ENCODE measurements around the gene TUBGCP3.
A peak's percentile ranks its signal among the peaks of the same experiment; 100 is the strongest.

TUBGCP3 gene

DNA sequence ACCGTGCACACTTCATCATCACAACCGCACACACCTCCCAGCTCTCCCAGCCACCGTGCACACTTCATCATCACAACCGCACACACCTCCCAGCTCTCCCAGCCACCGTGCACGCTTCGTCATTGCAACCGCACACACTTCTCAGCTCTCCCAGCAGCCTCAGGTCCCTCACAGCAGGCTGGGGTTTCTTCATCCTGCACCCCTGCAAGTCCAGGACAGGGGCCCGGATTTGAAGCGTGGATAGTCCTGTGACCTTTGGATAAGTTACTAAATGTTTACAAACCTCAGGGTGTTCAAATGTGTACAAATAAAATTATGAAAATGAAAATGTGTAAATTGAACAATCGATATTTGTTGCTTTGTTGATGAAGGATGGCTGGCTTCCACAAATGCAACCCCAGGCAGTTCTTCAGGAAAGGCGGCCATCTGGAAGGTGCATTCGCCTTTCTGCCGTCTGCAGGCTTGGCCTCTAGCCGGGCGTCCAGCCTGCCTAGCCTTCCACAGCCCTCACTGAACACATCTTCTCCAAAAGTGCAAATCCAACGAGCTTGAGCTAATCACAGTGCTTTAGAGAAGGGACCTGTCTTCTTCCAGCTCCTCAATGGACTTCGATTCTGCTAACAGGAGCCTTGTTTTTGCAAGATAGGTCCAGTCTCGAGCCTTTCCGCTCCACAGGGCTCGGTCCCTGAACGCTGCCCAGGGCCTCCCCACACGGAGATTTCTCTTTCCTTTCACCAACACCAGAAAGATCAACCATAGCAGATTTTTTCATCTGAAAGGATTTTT, 137.6 kb downstream of the TUBGCP3 start:
- DNase-seq: no peak

DNA sequence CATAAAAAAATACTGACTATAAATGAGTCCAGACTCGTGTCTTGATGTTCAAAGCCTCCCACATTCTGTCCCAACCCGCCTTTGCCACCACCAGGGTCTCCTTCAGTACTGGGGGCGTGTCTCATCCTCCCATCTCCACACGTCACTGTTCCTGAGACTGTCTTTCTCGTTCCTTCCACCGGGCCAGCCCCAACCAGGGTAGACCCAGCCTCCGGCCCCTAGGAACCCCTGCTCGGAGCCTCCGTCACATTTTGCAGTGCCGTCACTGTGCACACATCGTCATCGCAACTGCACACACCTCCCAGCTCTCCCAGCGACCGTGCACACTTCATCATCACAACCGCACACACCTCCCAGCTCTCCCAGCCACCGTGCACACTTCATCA, 138.4 kb downstream of the TUBGCP3 start:
- DNase-seq: no peak

DNA sequence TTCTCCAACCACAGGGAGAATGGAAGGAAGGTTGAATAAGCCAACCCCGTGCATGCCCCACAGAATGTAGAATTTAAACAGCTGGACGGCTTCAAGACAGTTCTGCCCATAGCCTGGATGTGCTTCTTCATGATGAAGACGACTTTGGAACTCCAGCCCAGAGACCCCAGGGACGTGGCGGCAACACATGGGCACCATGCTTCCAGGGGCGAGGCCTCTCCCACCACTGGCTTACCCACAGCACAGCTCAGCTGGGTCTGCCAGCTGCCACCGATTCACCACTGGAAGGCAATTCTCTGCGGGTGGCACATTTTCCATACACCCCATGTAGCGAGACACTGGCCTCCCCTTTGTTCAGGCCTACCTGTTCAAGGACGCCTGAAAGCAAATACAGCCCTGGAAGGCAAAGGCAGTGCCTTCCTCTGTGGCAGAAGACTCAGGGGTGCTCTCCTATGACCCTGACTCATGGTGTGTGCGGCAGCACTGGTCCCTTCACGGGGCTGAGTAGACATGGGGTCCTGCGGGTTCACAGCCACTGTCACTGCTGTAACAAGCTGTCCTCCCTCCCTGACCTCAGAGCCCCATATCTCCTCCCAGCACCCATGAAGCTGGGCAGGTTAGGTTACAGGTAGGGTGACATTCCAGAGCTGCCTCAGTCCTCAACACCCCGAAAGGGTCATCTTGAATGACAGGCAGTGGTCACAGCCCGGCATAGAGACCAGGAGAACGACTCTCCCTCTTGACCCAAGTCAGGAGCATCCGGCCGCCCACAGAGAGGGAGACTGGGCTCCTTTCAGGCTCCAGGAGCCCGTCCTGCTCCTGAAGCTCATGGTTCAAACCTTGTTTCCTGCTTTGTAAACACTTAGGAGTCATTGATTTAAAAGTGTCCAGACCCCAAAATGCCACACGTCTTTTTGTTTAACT, 139.1 kb downstream of the TUBGCP3 start:
- no peak for DNase-seq

DNA sequence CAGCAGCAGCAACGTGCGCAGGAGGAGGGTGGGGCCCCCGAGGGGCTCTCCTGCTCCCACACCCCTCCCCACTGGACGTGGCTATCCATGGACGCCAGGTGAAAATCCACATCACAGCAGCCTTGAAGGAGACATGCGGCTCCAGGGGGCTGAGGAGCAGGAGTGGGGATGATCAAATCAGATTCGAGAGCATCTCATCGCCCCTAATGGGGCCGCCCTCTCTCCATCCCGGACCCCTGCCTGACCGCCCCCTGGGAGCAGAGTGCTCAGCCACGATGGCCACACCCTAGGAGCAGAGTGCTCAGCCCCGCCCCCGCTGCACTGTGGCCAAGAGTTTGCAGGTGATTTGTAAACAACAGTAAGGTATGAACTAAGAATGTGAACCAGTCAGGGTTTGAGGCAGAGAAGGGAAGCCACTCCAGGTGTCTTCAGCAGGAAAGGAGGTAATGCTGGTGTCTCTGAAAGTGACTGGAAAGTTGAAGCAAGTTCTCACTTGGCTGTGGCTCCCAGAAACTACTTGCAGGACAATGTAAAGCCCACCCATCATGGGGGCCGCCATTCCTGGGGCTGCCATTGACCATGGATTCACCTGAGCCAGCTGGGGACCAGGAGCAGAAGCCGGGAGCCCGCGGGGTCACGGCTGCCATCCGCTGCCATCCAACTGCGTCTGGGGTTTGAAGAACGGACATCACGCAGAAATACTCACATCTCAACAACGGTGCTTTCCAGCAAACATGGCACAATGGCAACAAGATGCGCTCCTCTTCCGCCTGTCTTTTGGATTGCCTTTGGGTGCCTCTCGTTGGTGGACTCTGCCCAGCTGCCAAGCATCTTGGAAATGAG, 140.0 kb downstream of the TUBGCP3 start:
- DNase-seq: no peak

DNA sequence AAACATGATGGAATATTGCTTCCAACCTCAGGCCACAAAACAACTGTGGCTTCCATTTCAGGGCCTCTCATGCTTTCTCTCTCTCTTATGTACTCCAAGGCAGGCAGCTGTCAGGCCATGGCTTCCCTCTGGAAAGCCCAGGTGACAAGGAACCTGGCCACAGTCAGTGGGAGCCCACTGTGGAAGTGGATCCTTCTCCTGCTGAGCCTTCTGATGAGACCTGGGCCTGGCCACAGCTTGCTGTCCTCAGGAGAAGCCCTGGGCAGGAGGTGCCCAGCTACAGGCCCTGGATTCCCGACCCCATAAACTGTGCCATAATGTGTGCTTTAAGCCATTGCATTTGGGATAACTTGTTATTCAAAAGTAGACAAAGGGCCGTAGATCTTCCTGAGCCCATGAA, 140.6 kb downstream of the TUBGCP3 start:
- DNase-seq: no peak

DNA sequence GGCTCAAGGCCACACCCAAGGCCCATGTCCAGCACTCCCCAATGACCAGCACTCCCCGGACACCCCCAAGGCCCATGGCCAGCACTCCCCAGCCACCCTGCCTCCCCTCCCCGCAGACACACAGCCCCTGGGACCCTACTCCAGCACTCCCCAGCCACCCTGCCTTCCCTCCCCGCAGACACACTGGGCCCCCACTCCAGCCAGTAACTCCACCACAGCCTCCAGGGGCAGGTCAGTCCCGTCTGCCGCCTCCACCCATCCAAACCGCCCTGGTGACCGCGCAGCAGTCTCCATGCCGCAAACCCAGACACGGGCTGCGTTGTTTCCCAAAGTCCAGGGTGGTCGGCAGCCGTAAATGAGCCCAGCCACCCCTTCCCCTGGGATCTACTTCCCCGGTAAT, 141.1 kb downstream of the TUBGCP3 start:
- no peak for DNase-seq

DNA sequence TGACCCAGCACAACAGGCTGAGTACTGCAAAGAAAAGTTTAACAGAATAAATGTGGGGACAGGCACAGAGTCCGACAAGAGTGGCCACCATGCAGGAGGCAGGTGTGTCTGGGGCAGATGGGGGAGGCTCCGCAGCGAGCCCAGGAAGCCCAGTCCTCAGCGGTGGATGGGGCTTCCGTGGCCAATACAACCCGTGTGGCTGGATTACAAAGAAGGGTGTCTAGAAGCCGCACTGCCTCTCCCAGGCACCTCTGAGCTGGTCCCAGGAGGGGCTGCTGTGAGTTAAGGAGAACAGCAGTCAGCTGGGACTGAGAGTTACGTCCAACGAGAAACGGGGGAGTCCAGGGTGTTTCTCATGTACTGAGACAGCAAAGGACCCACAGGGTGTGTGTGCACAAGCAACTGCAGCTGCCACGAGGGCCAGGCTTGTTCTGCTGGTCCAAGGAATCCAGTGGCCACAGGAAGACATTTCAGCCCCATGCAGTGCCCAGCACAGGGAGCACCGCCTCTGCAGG, 141.5 kb downstream of the TUBGCP3 start:
- no peak for DNase-seq

DNA sequence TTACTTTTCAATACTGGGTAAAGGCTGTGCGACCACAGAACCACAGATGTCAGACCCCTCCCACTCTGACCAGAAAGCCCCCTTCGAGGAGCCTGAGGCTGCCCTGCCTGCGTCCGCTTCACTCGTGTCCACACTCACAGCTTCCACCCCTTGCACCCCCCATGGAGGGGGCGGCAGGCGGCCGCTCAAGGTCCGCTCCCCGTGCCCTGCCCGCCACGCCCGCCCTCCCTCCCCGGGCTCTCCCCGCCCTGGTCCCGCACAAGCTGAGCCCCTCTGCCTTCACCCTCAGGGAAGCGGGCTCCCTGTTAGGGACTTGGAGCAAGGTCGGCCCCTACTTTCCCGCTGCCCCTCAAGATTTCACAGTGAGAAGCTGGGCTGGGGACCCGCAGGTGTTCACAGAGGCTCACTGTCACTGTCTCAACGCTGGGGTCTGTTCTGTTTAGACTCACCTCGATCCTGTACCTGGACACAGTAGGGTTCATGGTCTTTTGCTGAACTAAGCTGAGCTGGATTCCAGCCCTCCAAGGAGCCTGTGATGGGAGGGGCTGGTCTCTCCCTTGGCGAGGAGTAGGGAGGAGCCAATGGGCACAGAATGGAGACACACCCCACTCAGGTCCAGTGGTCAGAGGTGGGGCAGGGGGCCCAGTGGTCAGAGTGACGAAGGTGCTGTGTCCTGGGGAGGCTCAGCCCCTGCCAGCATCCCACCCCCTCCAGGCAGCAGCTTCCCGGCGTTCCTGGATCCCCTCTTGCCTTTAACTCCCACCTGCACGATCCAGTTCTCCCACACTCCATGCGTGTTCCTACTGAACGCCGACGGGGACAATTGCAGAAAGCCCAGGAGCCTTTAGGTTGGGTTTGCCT, 142.3 kb downstream of the TUBGCP3 start:
- no peak for DNase-seq

DNA sequence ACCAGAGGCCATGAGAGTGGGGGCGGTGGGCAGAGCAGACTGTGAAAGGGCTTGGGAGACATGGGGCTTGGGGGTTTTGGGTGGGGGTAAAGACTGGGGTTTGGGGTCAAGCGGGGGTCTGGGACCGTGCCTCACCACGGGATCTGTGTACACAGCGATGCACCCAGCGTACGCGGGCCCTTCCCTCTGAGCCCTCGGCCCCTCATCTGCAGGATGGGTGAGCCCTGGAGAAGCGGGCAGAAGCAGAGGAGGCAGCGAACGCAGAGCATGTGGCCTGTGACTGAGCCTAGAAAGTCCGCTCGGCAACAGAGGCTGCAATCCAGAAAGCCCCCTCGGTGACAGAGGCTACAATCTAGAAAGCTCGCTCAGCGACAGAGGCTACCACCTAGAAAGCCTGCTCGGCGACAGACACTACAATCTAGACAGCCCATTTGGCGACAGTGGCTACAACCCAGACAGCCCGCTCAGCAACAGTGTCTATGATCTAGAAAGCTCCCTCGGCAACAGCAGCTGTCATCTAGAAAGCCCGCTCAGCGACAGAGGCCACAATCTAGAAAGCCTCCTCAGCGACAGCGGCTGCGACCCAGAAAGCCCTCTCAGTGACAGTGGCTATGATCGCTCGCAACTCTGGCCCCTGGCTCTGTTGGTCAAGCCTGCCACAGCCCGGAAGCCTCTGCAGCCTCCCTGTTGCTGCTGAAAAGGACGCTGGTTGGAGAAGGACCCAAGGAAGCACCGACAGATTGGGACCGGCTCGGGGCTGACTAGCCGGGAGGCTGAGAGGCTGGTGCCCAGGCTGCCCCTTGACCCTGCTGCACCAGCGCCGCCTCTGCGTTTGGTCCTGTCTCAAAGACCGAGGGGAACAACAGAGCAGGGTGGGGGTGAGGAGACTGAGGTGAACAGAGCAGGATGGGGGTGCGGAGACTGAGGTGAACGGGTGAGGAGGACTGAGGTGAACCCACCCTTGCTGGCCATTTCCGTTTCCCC, 143.2 kb downstream of the TUBGCP3 start:
- no peak for DNase-seq

DNA sequence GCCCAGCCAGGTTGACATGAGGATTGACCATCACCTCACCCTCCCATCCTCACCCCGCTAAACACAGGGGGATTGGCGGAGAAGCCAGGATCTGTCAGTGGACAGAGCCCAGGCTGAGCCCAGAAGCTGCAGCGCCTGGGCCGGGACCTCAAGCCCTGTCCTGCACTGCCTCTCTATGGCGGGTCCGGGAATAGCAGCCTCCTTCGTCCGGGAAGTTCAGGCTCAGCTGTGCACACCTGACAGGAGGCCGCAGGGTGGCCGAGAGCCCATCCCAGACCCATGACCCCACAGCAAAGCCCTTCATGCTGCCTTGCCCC, 144.0 kb downstream of the TUBGCP3 start:
- DNase-seq: peak; percentile 25

DNA sequence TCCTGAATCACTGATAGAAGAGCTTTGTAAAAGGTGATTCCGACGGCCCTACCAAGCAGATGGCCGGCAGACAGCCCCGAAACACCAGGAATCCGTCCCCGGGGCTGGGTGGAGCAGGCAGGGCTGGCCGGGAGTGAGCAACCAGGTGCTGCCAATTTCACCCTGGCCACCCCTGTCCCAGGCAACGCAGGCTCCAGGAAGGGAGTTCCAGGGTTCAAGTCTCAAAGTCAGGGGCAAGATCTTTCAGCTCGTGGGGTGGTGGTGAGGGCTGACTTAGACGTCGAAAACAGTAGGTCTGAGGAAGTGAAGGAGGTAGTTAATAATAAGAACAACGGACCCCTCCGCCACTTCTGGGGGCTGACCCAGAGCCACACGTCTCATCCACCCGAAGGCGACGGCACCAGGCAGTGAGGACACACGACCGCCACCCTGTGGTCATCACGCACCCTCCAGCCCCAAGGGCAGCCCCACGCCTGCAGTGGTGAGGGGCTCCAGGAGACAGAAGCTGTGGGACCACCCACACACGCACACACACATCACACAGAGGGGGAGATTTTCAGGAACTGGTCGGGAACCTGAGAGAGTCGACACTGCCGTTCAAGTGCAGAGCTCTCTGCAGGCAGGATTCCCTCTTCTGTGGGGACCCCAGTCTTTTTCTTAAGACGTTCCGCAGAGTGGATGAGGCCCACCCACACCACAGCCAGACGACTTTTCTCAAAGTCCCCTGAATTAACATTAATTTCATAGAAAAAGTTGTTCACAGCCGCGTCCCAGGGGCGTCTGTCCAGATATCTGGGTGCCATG, 144.6 kb downstream of the TUBGCP3 start:
- DNase-seq: no peak

DNA sequence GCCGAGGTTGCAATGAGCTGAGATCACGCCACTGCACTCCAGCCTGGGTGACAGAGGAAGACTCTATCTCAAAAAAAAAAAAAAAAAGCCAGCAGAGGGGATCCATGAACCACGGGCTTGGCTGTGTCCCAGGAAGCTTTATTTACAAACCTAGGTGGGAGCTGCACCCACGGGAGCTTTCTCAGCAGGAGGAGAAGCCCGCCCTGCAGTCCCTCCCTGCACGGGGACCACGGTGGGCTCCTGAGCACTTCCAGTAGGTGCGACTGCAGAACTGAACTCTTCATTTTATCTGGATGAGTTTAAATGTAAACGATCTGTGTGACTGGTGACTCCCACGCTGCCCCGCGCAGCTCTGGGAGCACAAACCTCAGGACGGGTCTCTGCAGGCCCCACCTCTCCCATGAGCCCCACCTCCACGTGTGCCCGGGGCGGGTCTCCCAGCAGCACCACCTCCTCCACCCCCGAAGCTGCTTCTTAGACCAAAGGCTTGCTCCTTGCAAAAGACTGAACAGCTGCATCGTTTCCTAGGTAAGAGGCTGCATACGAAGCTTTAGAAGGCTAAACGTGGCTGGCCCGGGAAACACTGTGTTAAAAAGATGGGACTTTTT, 145.4 kb downstream of the TUBGCP3 start:
- DNase-seq: no peak

DNA sequence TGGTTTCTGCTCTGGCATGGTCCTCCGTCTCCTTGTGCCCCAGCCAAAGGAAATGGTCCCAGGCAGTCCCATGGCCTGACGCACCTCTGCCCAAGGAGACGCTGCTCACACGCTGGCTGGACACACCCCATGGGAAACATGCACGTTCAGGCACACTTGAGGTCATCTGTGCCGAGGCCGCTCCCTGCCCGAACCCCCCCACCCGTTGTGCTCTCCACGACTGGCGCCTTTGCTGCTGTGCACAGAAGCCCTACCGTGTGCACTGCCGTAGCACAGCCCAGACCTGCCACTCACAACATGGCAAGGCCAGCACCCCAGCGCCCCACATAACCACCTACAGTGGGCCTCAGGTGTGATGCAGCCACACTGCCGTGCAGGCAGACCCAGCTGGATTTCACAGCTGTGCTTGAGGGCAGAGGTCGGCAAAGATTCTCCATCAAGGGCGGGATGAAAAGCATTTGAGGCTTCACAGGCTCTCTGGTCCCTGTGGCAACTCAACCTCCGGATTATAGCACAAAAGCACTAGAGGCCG, 146.1 kb downstream of the TUBGCP3 start:
- DNase-seq: no peak

DNA sequence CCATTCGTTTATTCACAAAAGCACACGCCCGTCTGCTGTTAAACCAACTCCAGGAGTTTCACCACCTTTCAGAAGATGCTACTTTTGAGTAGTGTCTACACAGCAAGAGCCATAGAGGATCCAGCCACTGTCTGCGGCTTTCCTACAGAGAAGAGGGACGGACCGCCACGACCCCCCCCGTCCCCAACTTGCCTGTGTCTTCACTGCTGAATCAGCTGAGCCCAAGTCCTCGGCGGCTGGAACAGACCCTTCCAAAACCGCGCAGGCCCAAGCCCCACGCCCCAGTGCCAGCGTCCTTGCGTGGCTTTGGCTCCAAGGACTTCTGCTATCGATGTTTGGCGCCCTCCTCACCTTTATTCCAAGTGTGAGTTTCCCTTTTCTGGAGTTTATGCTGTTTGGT, 146.7 kb downstream of the TUBGCP3 start:
- no peak for DNase-seq

DNA sequence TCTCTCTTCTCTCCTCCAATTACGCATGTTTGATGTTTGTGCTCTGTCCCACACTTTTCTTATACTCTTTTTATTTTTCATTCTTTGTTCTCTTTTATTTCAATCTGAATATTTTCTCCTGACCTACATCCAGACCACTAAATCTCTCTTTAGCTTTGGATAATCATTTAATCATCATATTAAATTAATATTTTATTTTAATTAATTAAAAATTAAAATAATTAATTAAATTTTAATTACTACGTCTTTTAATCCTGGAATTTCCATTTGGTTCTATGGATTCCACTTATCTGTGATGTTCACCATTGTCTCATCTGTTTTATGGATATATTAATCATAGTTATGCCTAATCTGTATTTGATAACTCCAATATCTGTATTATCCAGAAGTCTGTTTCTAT, 149.4 kb downstream of the TUBGCP3 start:
- DNase-seq: no peak

DNA sequence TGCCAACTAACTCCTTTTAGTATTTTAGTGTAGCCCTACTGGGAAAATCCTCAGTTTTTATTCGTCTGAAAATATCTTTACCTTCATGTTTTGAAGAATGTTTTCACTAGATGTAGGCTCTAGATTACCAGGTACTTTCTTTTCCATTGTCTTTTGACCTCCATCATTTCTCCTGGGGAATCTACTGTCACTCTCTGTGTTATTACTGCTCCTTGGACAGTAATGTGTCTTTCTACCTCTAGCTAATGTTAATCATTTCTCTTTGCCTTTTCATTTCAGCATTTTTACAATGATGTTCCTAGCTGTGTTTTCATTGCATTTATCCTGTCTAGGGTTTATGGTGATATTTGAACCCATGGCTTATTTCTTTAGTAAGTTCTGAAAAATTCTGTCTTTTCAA, 149.9 kb downstream of the TUBGCP3 start:
- DNase-seq: no peak

DNA sequence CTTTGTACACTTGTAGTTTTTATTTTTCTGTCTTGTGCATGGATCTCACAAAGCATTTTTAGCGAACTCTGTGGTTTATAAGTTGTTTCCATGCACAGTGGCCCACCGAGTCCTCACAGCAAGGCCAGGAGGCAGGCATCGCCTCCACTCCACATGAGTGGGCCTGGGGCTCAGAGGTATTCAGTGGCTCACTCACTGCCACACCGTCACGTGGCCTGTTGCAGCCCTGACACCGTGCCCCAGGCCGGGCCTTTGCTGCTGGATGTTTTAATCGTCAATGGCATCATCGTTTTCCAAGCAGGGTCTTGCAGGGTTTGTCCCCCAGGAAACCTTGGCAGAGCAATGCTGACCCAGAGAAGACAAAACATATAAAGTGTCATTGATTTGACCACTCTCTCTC, 152.0 kb downstream of the TUBGCP3 start:
- no peak for DNase-seq

Data from stimulated activated CD4-positive, alpha-beta T cell treated with anti-CD3 and anti-CD28 coated beads, Interleukin-12 subunit alpha, Interleukin-12 subunit beta, amount 100 ng/mL, for 4 hours (primary cell).